ENCODE measurements around the gene BEND5. TPM values are rescaled to one million over a fixed set of nuclear protein-coding genes. Genes with fewer than 3 reads are reported as not detected.

BEND5 gene
- total and polyA plus RNA-seq, 4 donors: 0.12 to 0.93 (median 0.19) TPM

- peaks cover 0 to 6% (median 0%) of the 10 kb centered on the region in 4 donors for H3K27me3 ChIP-seq (ENCODE audit: control insufficient read depth in 4 of 4, insufficient read depth in 4 of 4, low read length in 3 of 4)
- H3K4me3 ChIP-seq (ENCODE audit: low read depth in 1 of 3, low read length in 3 of 3): no peak overlapping the region
- no peaks in the 10 kb centered on the region for H3K36me3 ChIP-seq (ENCODE audit: control insufficient read depth in 4 of 4, insufficient read depth in 3 of 4, low read depth in 1 of 4, low read length in 3 of 4)
- TF ChIP-seq GABPA (IDR thresholded peaks at IDR 0.05 in 1 of 2, conservative IDR thresholded peaks at IDR 0.05 in 1 of 2): no peak
- TF ChIP-seq TAF1 (conservative IDR thresholded peaks at IDR 0.05): no peak
- no peak for TF ChIP-seq FOXA1 (IDR thresholded peaks at IDR 0.05)
- no peak for TF ChIP-seq HNF4G (IDR thresholded peaks at IDR 0.05)
- no peak for TF ChIP-seq FOXA2 (IDR thresholded peaks at IDR 0.05)
- TF ChIP-seq ATF3 (IDR thresholded peaks at IDR 0.05): no peak
- TF ChIP-seq, protein P1, sequence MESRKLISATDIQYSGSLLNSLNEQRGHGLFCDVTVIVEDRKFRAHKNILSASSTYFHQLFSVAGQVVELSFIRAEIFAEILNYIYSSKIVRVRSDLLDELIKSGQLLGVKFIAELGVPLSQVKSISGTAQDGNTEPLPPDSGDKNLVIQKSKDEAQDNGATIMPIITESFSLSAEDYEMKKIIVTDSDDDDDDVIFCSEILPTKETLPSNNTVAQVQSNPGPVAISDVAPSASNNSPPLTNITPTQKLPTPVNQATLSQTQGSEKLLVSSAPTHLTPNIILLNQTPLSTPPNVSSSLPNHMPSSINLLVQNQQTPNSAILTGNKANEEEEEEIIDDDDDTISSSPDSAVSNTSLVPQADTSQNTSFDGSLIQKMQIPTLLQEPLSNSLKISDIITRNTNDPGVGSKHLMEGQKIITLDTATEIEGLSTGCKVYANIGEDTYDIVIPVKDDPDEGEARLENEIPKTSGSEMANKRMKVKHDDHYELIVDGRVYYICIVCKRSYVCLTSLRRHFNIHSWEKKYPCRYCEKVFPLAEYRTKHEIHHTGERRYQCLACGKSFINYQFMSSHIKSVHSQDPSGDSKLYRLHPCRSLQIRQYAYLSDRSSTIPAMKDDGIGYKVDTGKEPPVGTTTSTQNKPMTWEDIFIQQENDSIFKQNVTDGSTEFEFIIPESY (IDR thresholded peaks at IDR 0.05): no peak
- no peak for TF ChIP-seq RXRA (IDR thresholded peaks at IDR 0.05)
- TF ChIP-seq HNF4A (conservative IDR thresholded peaks at IDR 0.05): no peak
- no peak for TF ChIP-seq SP1 (IDR thresholded peaks at IDR 0.05)
- TF ChIP-seq, protein P2, sequence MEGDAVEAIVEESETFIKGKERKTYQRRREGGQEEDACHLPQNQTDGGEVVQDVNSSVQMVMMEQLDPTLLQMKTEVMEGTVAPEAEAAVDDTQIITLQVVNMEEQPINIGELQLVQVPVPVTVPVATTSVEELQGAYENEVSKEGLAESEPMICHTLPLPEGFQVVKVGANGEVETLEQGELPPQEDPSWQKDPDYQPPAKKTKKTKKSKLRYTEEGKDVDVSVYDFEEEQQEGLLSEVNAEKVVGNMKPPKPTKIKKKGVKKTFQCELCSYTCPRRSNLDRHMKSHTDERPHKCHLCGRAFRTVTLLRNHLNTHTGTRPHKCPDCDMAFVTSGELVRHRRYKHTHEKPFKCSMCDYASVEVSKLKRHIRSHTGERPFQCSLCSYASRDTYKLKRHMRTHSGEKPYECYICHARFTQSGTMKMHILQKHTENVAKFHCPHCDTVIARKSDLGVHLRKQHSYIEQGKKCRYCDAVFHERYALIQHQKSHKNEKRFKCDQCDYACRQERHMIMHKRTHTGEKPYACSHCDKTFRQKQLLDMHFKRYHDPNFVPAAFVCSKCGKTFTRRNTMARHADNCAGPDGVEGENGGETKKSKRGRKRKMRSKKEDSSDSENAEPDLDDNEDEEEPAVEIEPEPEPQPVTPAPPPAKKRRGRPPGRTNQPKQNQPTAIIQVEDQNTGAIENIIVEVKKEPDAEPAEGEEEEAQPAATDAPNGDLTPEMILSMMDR (IDR thresholded peaks at IDR 0.05; ENCODE audit: low read depth, low read length, missing input control): no peak
- TF ChIP-seq NR2F2 (IDR thresholded peaks at IDR 0.05): no peak
- no peak for TF ChIP-seq YY1 (IDR thresholded peaks at IDR 0.05)
- no peak for TF ChIP-seq RAD21 (IDR thresholded peaks at IDR 0.05)
- TF ChIP-seq, protein P3, sequence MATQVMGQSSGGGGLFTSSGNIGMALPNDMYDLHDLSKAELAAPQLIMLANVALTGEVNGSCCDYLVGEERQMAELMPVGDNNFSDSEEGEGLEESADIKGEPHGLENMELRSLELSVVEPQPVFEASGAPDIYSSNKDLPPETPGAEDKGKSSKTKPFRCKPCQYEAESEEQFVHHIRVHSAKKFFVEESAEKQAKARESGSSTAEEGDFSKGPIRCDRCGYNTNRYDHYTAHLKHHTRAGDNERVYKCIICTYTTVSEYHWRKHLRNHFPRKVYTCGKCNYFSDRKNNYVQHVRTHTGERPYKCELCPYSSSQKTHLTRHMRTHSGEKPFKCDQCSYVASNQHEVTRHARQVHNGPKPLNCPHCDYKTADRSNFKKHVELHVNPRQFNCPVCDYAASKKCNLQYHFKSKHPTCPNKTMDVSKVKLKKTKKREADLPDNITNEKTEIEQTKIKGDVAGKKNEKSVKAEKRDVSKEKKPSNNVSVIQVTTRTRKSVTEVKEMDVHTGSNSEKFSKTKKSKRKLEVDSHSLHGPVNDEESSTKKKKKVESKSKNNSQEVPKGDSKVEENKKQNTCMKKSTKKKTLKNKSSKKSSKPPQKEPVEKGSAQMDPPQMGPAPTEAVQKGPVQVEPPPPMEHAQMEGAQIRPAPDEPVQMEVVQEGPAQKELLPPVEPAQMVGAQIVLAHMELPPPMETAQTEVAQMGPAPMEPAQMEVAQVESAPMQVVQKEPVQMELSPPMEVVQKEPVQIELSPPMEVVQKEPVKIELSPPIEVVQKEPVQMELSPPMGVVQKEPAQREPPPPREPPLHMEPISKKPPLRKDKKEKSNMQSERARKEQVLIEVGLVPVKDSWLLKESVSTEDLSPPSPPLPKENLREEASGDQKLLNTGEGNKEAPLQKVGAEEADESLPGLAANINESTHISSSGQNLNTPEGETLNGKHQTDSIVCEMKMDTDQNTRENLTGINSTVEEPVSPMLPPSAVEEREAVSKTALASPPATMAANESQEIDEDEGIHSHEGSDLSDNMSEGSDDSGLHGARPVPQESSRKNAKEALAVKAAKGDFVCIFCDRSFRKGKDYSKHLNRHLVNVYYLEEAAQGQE (IDR thresholded peaks at IDR 0.05): no peak
- TF ChIP-seq JUND (IDR thresholded peaks at IDR 0.05): no peak
- TF ChIP-seq EGR1 (IDR thresholded peaks at IDR 0.05; ENCODE audit: low read depth in 2 of 2): no peak
- H3K27ac ChIP-seq (ENCODE audit: low read depth in 1 of 2, low read length in 2 of 2): no peak overlapping the region
- DNase-seq (ENCODE audit: low spot score): no peak
- no peak overlapping the region for H3K9ac ChIP-seq (ENCODE audit: low read depth in 1 of 2, low read length in 2 of 2)
- no peaks in the 10 kb centered on the region for H3K9me3 ChIP-seq (ENCODE audit: control insufficient read depth in 4 of 4, low read length in 3 of 4)
- H3K4me1 ChIP-seq (ENCODE audit: control insufficient read depth in 4 of 4, insufficient read depth in 4 of 4, low read length in 3 of 4): no peaks in the 10 kb centered on the region
Measured at GRCh38 chr1:48767975-48768510, 8.6 kb downstream of the BEND5 start.

GRCh38 chr1:48765335-48765734 is 11.4 kb downstream of the BEND5 start:
- 95% methylated on average over 1 of the region's 1 CpG for WGBS
- TF ChIP-seq EGR1 (IDR thresholded peaks at IDR 0.05; ENCODE audit: low read depth in 2 of 2): no peak
- no peak for TF ChIP-seq FOXA2 (IDR thresholded peaks at IDR 0.05)
- TF ChIP-seq FOXA1 (IDR thresholded peaks at IDR 0.05): no peak
- no peak for TF ChIP-seq HNF4G (IDR thresholded peaks at IDR 0.05)
- TF ChIP-seq GABPA (IDR thresholded peaks at IDR 0.05 in 1 of 2, conservative IDR thresholded peaks at IDR 0.05 in 1 of 2): no peak
- no peak for TF ChIP-seq SP1 (IDR thresholded peaks at IDR 0.05)
- TF ChIP-seq, protein P3 (IDR thresholded peaks at IDR 0.05): no peak

More at GRCh38 chr1:48765335-48765734, 11.4 kb downstream of the BEND5 start:
- peaks cover 0 to 10% (median 0%) of the 10 kb centered on the region in 4 donors for H3K27me3 ChIP-seq (ENCODE audit: control insufficient read depth in 4 of 4, insufficient read depth in 4 of 4, low read length in 3 of 4)
- H3K4me3 ChIP-seq (ENCODE audit: low read depth in 1 of 3, low read length in 3 of 3): no peak overlapping the region
- H3K4me1 ChIP-seq (ENCODE audit: control insufficient read depth in 4 of 4, insufficient read depth in 4 of 4, low read length in 3 of 4): no peaks in the 10 kb centered on the region
- H3K9me3 ChIP-seq (ENCODE audit: control insufficient read depth in 4 of 4, low read length in 3 of 4): no peaks in the 10 kb centered on the region
- no peaks in the 10 kb centered on the region for H3K36me3 ChIP-seq (ENCODE audit: control insufficient read depth in 4 of 4, insufficient read depth in 3 of 4, low read depth in 1 of 4, low read length in 3 of 4)
- no peak for DNase-seq (ENCODE audit: low spot score)
- H3K27ac ChIP-seq (ENCODE audit: low read depth in 1 of 2, low read length in 2 of 2): no peak overlapping the region
- H3K9ac ChIP-seq (ENCODE audit: low read depth in 1 of 2, low read length in 2 of 2): no peak overlapping the region
